ENCODE measurements around the gene GNA15.

- no peak for TF ChIP-seq CTCF (IDR thresholded peaks at IDR 0.05)
- TF ChIP-seq POLR2A (IDR thresholded peaks at IDR 0.05) = no peak
Observed at GRCh38 chr19:3163943-3164342, 28.1 kb downstream of the GNA15 start.

All from sigmoid colon (tissue), 3 donors.